HUES48 (cell line): Measurements from ENCODE around the gene SMYD5.

Experiments used
- H3K27ac ChIP-seq: one replicate; pipeline ENCODE4 v1.7.0; 2013; ENCODE audit warnings: low read depth, low read length, inconsistent platforms
- H3K27me3 ChIP-seq: 2 replicates; pipeline ENCODE4 v1.6.1; 2013; ENCODE audit warnings: mild to moderate bottlenecking, low read length; ENCODE audit not compliant: control insufficient read depth, insufficient read depth
- H3K36me3 ChIP-seq: 2 replicates; pipeline ENCODE4 v1.6.1; 2013; ENCODE audit warnings: low read length; ENCODE audit not compliant: control insufficient read depth, insufficient read depth
- H3K4me1 ChIP-seq: 2 replicates; pipeline ENCODE4 v1.6.1; 2013; ENCODE audit warnings: mild to moderate bottlenecking, low read length; ENCODE audit not compliant: control insufficient read depth, insufficient read depth
- H3K4me3 ChIP-seq: 2 replicates; pipeline ENCODE4 v1.5.1; 2013; ENCODE audit warnings: mild to moderate bottlenecking, low read depth, low read length
- H3K9ac ChIP-seq: 2 replicates; pipeline ENCODE4 v1.6.1; 2013; ENCODE audit warnings: mild to moderate bottlenecking, low read depth, low read length, moderate library complexity
- H3K9me3 ChIP-seq: 2 replicates; pipeline ENCODE4 v1.6.1; 2013; ENCODE audit warnings: low read length; ENCODE audit not compliant: control insufficient read depth, insufficient read depth

Gene SMYD5

GRCh38 chr2:73255907-73256617 lies 42.0 kb downstream of the SMYD5 start:
- Histone ChIP-seq H3K27ac (peak overlapping the region; percentile 16), H3K9ac (no peak overlapping the region), H3K9me3 (no peaks in the 10 kb centered on the region), H3K27me3 (no peaks in the 10 kb centered on the region), H3K4me3 (no peak overlapping the region), H3K36me3 (peaks cover 51% of the 10 kb centered on the region), H3K4me1 (peaks cover 13% of the 10 kb centered on the region; the same call in 1 of the 2 replicates)

- Histone ChIP-seq H3K4me1 (peaks cover 13% of the 10 kb centered on the region; the same call in 1 of the 2 replicates), H3K27me3 (no peaks in the 10 kb centered on the region), H3K9me3 (no peaks in the 10 kb centered on the region), H3K9ac (no peak overlapping the region), H3K36me3 (peaks cover 46% of the 10 kb centered on the region), H3K4me3 (no peak overlapping the region), H3K27ac (no peak overlapping the region)
These were observed 42.5 kb downstream of the SMYD5 start for GRCh38 chr2:73256618-73256922.

DNA sequence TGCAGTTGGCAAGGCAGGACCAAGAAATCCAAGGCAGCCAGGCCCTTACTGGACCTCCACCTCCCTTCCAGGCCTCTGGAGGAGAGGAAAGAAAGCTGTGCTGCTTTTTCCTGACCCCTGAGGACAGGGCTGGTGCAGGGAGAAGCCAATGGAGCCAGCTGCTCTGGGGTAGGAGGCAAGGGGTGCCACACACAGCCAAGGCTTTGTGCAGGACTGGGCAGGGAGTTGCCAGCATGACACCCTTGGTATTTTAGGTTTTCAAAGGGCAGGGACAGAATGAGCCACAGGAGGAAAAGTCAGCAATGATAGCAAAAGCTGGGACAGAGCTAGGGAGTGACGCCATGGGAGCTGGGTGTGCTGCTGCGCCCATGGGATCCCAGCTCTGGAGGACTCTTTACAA lies 43.0 kb downstream of the SMYD5 start:
- peaks cover 43% of the 10 kb centered on the region for H3K36me3 ChIP-seq

DNA sequence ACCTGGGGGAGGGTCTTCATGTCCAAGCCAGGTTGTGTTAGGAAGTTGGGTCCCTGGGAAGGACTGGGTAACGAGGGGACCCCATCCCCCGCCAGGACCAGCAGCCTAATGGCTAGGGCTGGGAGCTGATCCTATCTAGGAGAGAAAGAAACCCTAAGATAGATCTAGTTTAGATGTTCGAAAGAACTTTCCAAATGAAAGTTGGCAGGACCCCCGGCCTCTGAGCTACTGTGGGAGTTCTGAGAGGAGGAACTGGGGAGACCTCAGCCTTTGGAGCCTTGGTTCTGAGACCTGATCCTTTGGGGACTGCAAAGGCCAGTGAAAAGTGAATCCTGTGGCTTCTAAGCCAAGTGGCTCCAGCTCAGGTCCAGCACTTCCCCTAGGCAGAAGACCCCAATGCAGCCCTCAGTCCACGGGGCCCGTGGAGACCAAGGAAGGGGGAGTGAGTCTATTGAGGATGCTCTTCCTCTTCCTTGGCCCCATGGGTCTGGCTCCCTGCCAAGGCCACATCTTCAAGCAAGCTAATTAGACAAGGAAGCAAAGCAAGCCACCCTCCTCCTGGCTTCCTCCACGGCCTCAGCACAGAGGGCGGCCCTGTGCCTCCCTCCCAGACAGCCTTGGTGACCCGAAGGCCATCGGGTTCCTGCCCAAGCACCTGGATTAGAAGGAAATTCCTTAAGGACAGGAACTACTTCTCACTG lies 43.5 kb downstream of the SMYD5 start:
- Histone ChIP-seq H3K4me1 (peaks cover 13% of the 10 kb centered on the region; the same call in 1 of the 2 replicates), H3K27ac (no peak overlapping the region), H3K27me3 (no peaks in the 10 kb centered on the region), H3K9me3 (no peaks in the 10 kb centered on the region), H3K4me3 (no peak overlapping the region), H3K9ac (no peak overlapping the region), H3K36me3 (peaks cover 43% of the 10 kb centered on the region)

More for the DNA sequence above, 43.0 kb downstream of the SMYD5 start:
- Histone ChIP-seq H3K9ac (no peak overlapping the region), H3K4me1 (peaks cover 13% of the 10 kb centered on the region; the same call in 1 of the 2 replicates), H3K27me3 (no peaks in the 10 kb centered on the region), H3K9me3 (no peaks in the 10 kb centered on the region), H3K27ac (no peak overlapping the region), H3K4me3 (no peak overlapping the region)

DNA sequence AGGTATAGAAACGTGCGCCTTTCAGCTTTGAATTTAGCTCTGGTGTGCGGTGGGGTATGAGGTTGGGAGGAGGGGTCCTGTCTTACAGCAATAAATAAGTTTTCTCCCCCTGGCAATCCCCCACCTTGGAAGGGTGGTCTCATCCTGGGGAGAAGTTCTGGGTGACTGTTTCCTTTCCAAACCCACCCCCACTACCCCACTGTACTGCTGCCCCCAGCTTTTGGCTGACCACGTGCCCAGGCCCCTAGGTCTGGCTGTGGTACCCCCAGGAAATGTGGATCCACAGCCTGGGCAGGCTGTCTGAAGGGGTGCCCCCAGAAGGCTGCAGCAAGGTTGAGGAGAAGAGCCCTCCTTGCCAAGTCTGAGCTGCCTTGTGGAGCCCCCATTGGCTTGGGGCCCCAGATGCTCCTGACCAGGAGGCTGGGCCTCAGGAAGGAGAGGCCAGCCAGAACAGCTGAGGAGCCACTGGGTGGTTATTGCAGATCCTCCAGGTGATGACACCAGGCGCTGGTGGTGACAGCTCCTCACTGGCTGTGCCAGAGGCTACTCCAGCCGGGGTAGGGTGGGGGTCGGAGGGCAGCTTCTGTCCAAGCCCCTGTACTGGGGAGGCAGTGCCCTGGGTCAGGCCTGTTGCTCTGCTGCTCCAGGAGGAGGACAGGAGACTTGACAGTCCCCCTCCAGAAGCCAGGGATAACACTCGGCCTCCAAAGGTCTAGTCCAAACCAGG lies 44.3 kb downstream of the SMYD5 start:
- Histone ChIP-seq H3K9ac (no peak overlapping the region), H3K9me3 (no peaks in the 10 kb centered on the region), H3K27ac (no peak overlapping the region), H3K4me1 (peaks cover 13% of the 10 kb centered on the region; the same call in 1 of the 2 replicates), H3K27me3 (no peaks in the 10 kb centered on the region), H3K36me3 (peaks cover 40% of the 10 kb centered on the region), H3K4me3 (no peak overlapping the region)

- Histone ChIP-seq H3K36me3 (peaks cover 40% of the 10 kb centered on the region), H3K9ac (no peak overlapping the region), H3K27me3 (no peaks in the 10 kb centered on the region), H3K27ac (no peak overlapping the region), H3K9me3 (no peaks in the 10 kb centered on the region), H3K4me3 (no peak overlapping the region), H3K4me1 (peaks cover 13% of the 10 kb centered on the region; the same call in 1 of the 2 replicates)
These were observed 44.8 kb downstream of the SMYD5 start for GRCh38 chr2:73258913-73259215.

GRCh38 chr2:73259276-73259675 lies 45.2 kb downstream of the SMYD5 start:
- peaks cover 38% of the 10 kb centered on the region for H3K36me3 ChIP-seq
- H3K27me3 ChIP-seq, result no peaks in the 10 kb centered on the region
- H3K4me1 ChIP-seq, result peaks cover 13% of the 10 kb centered on the region; the same call in 1 of the 2 replicates
- H3K4me3 ChIP-seq, result no peak overlapping the region
- H3K9ac ChIP-seq, result no peak overlapping the region
- no peak overlapping the region for H3K27ac ChIP-seq
- no peaks in the 10 kb centered on the region for H3K9me3 ChIP-seq

- Histone ChIP-seq H3K36me3 (peaks cover 33% of the 10 kb centered on the region), H3K9me3 (no peaks in the 10 kb centered on the region), H3K4me3 (no peak overlapping the region), H3K9ac (no peak overlapping the region), H3K27me3 (no peaks in the 10 kb centered on the region), H3K4me1 (peaks cover 13% of the 10 kb centered on the region; the same call in 1 of the 2 replicates), H3K27ac (no peak overlapping the region)
These were observed 45.8 kb downstream of the SMYD5 start for GRCh38 chr2:73259704-73260337.

DNA sequence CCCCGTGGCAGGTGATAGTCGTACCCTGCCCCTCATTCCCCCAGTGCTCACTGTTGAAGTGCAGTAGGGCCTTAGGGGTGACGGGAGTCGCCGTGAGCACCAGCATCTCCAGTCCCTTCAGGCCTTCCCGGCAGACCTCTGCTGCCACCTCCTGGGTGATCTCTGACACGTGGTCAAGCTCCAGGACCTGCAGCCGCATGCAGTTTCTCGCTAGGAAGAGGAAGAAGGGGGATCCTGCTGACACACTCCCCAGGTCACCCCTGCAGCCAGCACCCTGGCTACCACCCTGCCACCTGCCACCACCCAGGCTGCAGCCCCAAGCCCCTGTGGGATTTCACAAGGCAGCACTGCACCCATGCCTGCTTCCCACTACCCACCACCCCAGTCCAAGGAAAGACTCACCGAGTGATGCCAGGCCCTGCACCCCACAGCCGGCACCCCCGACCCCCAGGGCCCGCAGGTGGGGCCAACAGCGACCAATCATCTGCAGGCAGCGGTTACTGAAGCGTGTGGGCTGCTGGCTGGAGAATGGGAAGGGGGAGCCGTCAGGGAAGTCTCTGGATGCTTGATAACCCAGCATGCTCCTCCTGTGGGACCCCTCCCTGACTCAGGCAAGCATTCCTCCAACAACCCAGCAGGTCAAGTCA lies 46.4 kb downstream of the SMYD5 start:
- Histone ChIP-seq H3K27me3 (no peaks in the 10 kb centered on the region), H3K27ac (no peak overlapping the region), H3K9me3 (no peaks in the 10 kb centered on the region), H3K4me1 (peaks cover 11% of the 10 kb centered on the region; the same call in 1 of the 2 replicates), H3K9ac (no peak overlapping the region), H3K4me3 (no peak overlapping the region), H3K36me3 (peaks cover 33% of the 10 kb centered on the region)

GRCh38 chr2:73262108-73262651 lies 48.1 kb downstream of the SMYD5 start:
- Histone ChIP-seq H3K27me3 (peaks cover 2% of the 10 kb centered on the region), H3K27ac (no peak overlapping the region), H3K4me1 (peaks cover 4% of the 10 kb centered on the region; the same call in 1 of the 2 replicates), H3K4me3 (no peak overlapping the region), H3K9ac (no peak overlapping the region), H3K36me3 (peaks cover 33% of the 10 kb centered on the region), H3K9me3 (no peaks in the 10 kb centered on the region)
